Epithelial cell of esophagus (primary cell): ENCODE results near the gene DBNL.
A peak's percentile ranks its signal among the peaks of the same experiment; 100 is the strongest.

Source experiments
- DNase-seq: peaks from one replicate; pipeline ENCODE4 v3.0.0; 2010; ENCODE audit warnings: low read depth
- H3K4me3 ChIP-seq: 2 replicates; pipeline ENCODE4 v1.5.1; 2011; ENCODE audit warnings: mild to moderate bottlenecking, low read length, control low read depth
- TF ChIP-seq, protein P1 (sequence below): IDR thresholded peaks from 2 replicates; pipeline ENCODE4 v1.5.1; 2011; ENCODE audit warnings: low read depth, mild to moderate bottlenecking, low read length, control low read depth, inconsistent platforms; ENCODE audit not compliant: insufficient read depth; ENCODE audit errors: missing control alignments

DBNL gene

GRCh38 chr7:44057181-44057848 is 12.8 kb downstream of the DBNL start:
- DNase-seq = no peak
- TF ChIP-seq, protein P1, sequence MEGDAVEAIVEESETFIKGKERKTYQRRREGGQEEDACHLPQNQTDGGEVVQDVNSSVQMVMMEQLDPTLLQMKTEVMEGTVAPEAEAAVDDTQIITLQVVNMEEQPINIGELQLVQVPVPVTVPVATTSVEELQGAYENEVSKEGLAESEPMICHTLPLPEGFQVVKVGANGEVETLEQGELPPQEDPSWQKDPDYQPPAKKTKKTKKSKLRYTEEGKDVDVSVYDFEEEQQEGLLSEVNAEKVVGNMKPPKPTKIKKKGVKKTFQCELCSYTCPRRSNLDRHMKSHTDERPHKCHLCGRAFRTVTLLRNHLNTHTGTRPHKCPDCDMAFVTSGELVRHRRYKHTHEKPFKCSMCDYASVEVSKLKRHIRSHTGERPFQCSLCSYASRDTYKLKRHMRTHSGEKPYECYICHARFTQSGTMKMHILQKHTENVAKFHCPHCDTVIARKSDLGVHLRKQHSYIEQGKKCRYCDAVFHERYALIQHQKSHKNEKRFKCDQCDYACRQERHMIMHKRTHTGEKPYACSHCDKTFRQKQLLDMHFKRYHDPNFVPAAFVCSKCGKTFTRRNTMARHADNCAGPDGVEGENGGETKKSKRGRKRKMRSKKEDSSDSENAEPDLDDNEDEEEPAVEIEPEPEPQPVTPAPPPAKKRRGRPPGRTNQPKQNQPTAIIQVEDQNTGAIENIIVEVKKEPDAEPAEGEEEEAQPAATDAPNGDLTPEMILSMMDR = no peak
- no peak overlapping the region for H3K4me3 ChIP-seq

GRCh38 chr7:44057849-44058758 is 13.6 kb downstream of the DBNL start:
- DNase-seq = peak; percentile 79
- H3K4me3 ChIP-seq = no peak overlapping the region
- TF ChIP-seq, protein P1 = no peak

DNA sequence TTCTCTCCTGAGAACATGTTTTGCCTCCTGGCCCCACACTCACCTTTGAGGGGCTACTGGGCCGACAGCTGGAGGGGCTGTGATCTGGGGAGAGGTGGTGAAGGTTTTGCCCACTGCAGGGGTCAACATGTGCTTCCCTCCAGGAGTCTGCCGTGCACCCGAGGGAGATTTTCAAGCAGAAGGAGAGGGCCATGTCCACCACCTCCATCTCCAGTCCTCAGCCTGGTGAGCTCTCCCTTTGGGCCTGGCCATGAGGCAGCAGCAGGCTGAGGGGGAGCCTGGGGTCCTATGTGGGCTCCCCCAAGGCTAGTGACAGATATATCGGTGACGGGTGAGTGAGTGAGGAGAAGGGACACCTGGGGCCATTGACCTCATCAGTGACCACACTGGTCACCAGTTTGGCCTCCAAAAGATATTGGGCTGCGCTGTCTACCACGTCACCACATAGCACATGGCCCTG is 14.3 kb downstream of the DBNL start:
- DNase-seq = no peak
- no peak overlapping the region for H3K4me3 ChIP-seq
- TF ChIP-seq, protein P1 = no peak

GRCh38 chr7:44059219-44060090 is 15.0 kb downstream of the DBNL start:
- TF ChIP-seq, protein P1 = no peak
- no peak for DNase-seq
- H3K4me3 ChIP-seq = no peak overlapping the region

GRCh38 chr7:44060091-44060947 is 15.8 kb downstream of the DBNL start:
- TF ChIP-seq, protein P1 = no peak
- no peak overlapping the region for H3K4me3 ChIP-seq
- DNase-seq = no peak
